Tibial nerve (tissue), 4 donors: Measurements from ENCODE around the gene KLHL13.

Experiments
- EP300 ChIP-seq, 2 donors: sonication (generic); formaldehyde crosslinking; IDR thresholded peaks; one replicate each; pipeline ENCODE4 v1.6.1; 2017; ENCODE audit warnings: antibody characterized with exemption in 2 of 2, mild to moderate bottlenecking in 1 of 2
- POLR2A ChIP-seq, 2 donors: fragments of 450-650 bp; IDR thresholded peaks; one replicate each; pipeline ENCODE4 v1.6.1; 2017; ENCODE audit warnings: antibody characterized with exemption in 2 of 2, mild to moderate bottlenecking in 2 of 2, moderate library complexity in 2 of 2
- TF ChIP-seq, protein P1 (sequence below), 5 experiments: fragments of 200-600 bp in 3 of 5; fragments of 450-650 bp in 2 of 5; sonication (generic) in 3 of 5; IDR thresholded peaks; one replicate each; pipeline ENCODE4 v1.5.1; 2016 to 2019; ENCODE audit warnings: antibody characterized with exemption in 5 of 5, mild to moderate bottlenecking in 3 of 5, moderate library complexity in 2 of 5

DNA sequence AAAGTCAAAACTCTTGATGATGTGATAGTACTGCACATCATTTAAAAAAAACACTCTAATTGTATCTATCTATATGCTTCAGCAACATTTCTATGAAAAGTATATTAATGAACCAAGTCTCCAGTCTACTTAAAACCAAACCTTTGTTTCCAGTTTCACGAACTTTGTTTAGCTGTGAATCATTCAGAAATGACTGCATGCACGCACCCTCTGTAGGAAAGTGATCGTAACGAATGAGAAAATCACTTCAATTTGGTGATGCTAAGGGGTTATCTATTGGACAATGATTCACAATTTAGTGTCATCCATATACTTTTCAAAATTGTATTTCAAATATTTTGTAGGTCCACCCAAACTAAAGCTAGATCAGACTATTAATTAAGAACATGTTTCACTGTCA, 157.6 kb downstream of the KLHL13 start:
- TF ChIP-seq, protein P1, sequence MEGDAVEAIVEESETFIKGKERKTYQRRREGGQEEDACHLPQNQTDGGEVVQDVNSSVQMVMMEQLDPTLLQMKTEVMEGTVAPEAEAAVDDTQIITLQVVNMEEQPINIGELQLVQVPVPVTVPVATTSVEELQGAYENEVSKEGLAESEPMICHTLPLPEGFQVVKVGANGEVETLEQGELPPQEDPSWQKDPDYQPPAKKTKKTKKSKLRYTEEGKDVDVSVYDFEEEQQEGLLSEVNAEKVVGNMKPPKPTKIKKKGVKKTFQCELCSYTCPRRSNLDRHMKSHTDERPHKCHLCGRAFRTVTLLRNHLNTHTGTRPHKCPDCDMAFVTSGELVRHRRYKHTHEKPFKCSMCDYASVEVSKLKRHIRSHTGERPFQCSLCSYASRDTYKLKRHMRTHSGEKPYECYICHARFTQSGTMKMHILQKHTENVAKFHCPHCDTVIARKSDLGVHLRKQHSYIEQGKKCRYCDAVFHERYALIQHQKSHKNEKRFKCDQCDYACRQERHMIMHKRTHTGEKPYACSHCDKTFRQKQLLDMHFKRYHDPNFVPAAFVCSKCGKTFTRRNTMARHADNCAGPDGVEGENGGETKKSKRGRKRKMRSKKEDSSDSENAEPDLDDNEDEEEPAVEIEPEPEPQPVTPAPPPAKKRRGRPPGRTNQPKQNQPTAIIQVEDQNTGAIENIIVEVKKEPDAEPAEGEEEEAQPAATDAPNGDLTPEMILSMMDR (IDR thresholded peaks at IDR 0.05), result no peak
- TF ChIP-seq POLR2A (IDR thresholded peaks at IDR 0.05) (no peak), EP300 (IDR thresholded peaks at IDR 0.05) (no peak)
